IMR-90 (cell line): ENCODE data around the gene MAP7. TPM values are rescaled to one million over a fixed set of nuclear protein-coding genes. Genes with fewer than 3 reads are reported as not detected.

Experiments
- ATAC-seq: fragments of 200-7000 bp; cut with Tn5 transposase; 2 replicates; pipeline ENCODE4 v1.9.1; 2020; ENCODE audit warnings: low read depth, mild to moderate bottlenecking, moderate library complexity
- BruUV-seq: library from RNA; stranded (reverse); fragments of 400-500 nt; replicated peaks from 2 replicates; lab custom pipeline; 2021; lab: Mats Ljungman, UMichigan
- CTCF ChIA-PET: fragments of 300-600 bp; formaldehyde crosslinking; extraction: SDS; loops from one replicate; lab custom pipeline; 2021; ENCODE audit warnings: antibody characterized with exemption; lab: Yijun Ruan, JAX
- POLR2A ChIA-PET: fragments of 300-600 bp; sonication (Branson Sonifier 250); formaldehyde crosslinking; loops from one replicate; lab custom pipeline; 2022; ENCODE audit warnings: antibody characterized with exemption; ENCODE audit not compliant: unreplicated experiment; lab: Charles Lee
- DNase-seq: peaks from one replicate; pipeline ENCODE4 v3.0.0; 2013
- H2AFZ ChIP-seq: replicated peaks from 2 replicates; pipeline ENCODE3; 2013; ENCODE audit warnings: low read length, mild to moderate bottlenecking; ENCODE audit not compliant: poor library complexity
- H2AK5ac ChIP-seq: 2 replicates; pipeline ENCODE4 v1.6.1; 2013; ENCODE audit warnings: low read depth, low read length, inconsistent platforms
- H2AK9ac ChIP-seq: replicated peaks from 2 replicates; pipeline ENCODE3; 2013; ENCODE audit warnings: mild to moderate bottlenecking, low read depth, low read length, moderate library complexity; ENCODE audit not compliant: poor library complexity
- H2BK120ac ChIP-seq: 2 replicates; pipeline ENCODE4 v1.6.1; 2013; ENCODE audit warnings: low read depth, low read length, inconsistent platforms
- H2BK15ac ChIP-seq: 3 replicates; pipeline ENCODE4 v1.6.1; 2013; ENCODE audit warnings: low read depth, low read length, inconsistent platforms
- H2BK20ac ChIP-seq: 2 replicates; pipeline ENCODE4 v1.6.1; 2013; ENCODE audit warnings: low read depth, mild to moderate bottlenecking, inconsistent platforms, low read length, moderate library complexity
- H2BK5ac ChIP-seq: 2 replicates; pipeline ENCODE4 v1.6.1; 2013; ENCODE audit warnings: mild to moderate bottlenecking, low read depth, low read length, inconsistent platforms; ENCODE audit not compliant: poor library complexity, severe bottlenecking
- H3K14ac ChIP-seq: replicated peaks from 2 replicates; pipeline ENCODE4 v1.6.1; 2013; ENCODE audit warnings: low read depth, low read length, inconsistent platforms
- H3K18ac ChIP-seq: 2 replicates; pipeline ENCODE4 v1.6.1; 2013; ENCODE audit warnings: low read depth, low read length, control low read depth
- H3K23ac ChIP-seq: 2 replicates; pipeline ENCODE4 v1.6.1; 2013; ENCODE audit warnings: low read depth, low read length, inconsistent platforms
- H3K27ac ChIP-seq: 2 replicates; pipeline ENCODE4 v1.5.1; 2013; ENCODE audit warnings: mild to moderate bottlenecking, control low read depth, low read length; ENCODE audit not compliant: insufficient read depth
- H3K27me3 ChIP-seq: 2 replicates; pipeline ENCODE4 v1.6.1; 2013; ENCODE audit warnings: low read length; ENCODE audit not compliant: control insufficient read depth, insufficient read depth
- H3K36me3 ChIP-seq: 2 replicates; pipeline ENCODE4 v1.6.1; 2013; ENCODE audit warnings: low read length, mixed read lengths; ENCODE audit not compliant: control insufficient read depth, insufficient read depth
- H3K4ac ChIP-seq: 2 replicates; pipeline ENCODE4 v1.6.1; 2013; ENCODE audit warnings: low read depth, low read length, inconsistent platforms
- H3K4me1 ChIP-seq: 2 replicates; pipeline ENCODE4 v1.6.1; 2013; ENCODE audit warnings: low read length, mixed read lengths; ENCODE audit not compliant: control insufficient read depth, insufficient read depth
- H3K4me2 ChIP-seq: 2 replicates; pipeline ENCODE4 v1.6.1; 2013; ENCODE audit warnings: low read depth, mild to moderate bottlenecking, control low read depth, low read length, moderate library complexity
- H3K4me3 ChIP-seq: 2 replicates; pipeline ENCODE4 v1.5.1; 2013; ENCODE audit warnings: low read depth, mild to moderate bottlenecking, control low read depth, low read length, moderate library complexity; ENCODE audit not compliant: insufficient read depth
- H3K56ac ChIP-seq: 2 replicates; pipeline ENCODE4 v1.6.1; 2013; ENCODE audit warnings: low read length, inconsistent platforms; ENCODE audit not compliant: insufficient read depth; ENCODE audit errors: extremely low read depth
- H3K79me1 ChIP-seq, 2 experiments: 2 replicates each; pipeline ENCODE4 v1.6.1; 2013; ENCODE audit warnings: low read length in 2 of 2, inconsistent platforms in 1 of 2, low read depth in 1 of 2
- H3K9ac ChIP-seq: 2 replicates; pipeline ENCODE4 v1.6.1; 2013; ENCODE audit warnings: low read depth, low read length, control low read depth
- H3K9me1 ChIP-seq: 2 replicates; pipeline ENCODE4 v1.6.1; 2013; ENCODE audit warnings: low read length, inconsistent platforms; ENCODE audit not compliant: insufficient read depth
- H3K9me3 ChIP-seq: 2 replicates; pipeline ENCODE4 v1.6.1; 2013; ENCODE audit warnings: low read length; ENCODE audit not compliant: control insufficient read depth, insufficient read depth
- H4K20me1 ChIP-seq: 2 replicates; pipeline ENCODE4 v1.6.1; 2013; ENCODE audit warnings: low read length, inconsistent platforms; ENCODE audit not compliant: insufficient read depth
- H4K5ac ChIP-seq: 2 replicates; pipeline ENCODE4 v1.6.1; 2013; ENCODE audit warnings: mild to moderate bottlenecking, low read depth, low read length, control low read depth
- H4K8ac ChIP-seq, 2 experiments: 2 replicates each; pipeline ENCODE4 v1.6.1; 2013; ENCODE audit warnings: low read depth in 2 of 2, low read length in 2 of 2, control low read depth in 1 of 2, inconsistent platforms in 1 of 2
- H4K91ac ChIP-seq: 2 replicates; pipeline ENCODE4 v1.6.1; 2013; ENCODE audit warnings: low read depth, low read length, inconsistent platforms; ENCODE audit not compliant: insufficient read depth
- BHLHE40 ChIP-seq: fragments of 150-350 bp; IDR thresholded peaks from 2 replicates; pipeline ENCODE4 v1.6.1; 2016; ENCODE audit warnings: mild to moderate bottlenecking, low read depth, low read length
- CEBPB ChIP-seq: IDR thresholded peaks from 2 replicates; pipeline ENCODE4 v1.6.1; 2012; ENCODE audit warnings: low read depth, low read length, improper control_type of control experiment
- CHD1 ChIP-seq: IDR thresholded peaks from 2 replicates; pipeline ENCODE4 v1.6.1; 2012; ENCODE audit warnings: low read depth, low read length, improper control_type of control experiment
- FOS ChIP-seq: fragments of 150-350 bp; IDR thresholded peaks from 2 replicates; pipeline ENCODE4 v1.6.1; 2016; ENCODE audit warnings: low read depth, low read length
- MAFK ChIP-seq: IDR thresholded peaks from 2 replicates; pipeline ENCODE4 v1.6.1; 2012; ENCODE audit warnings: low read depth, low read length, improper control_type of control experiment
- MAZ ChIP-seq: IDR thresholded peaks from 2 replicates; pipeline ENCODE4 v1.6.1; 2012; ENCODE audit warnings: low read depth, mild to moderate bottlenecking, low read length, improper control_type of control experiment, moderate library complexity, borderline replicate concordance
- MXI1 ChIP-seq: IDR thresholded peaks from 2 replicates; pipeline ENCODE4 v1.6.1; 2012; ENCODE audit warnings: low read depth, mild to moderate bottlenecking, low read length, moderate library complexity, borderline replicate concordance
- NFE2L2 ChIP-seq: fragments of 150-350 bp; IDR thresholded peaks from 2 replicates; pipeline ENCODE4 v1.6.1; 2016; ENCODE audit warnings: low read depth, mild to moderate bottlenecking, low read length
- POLR2A ChIP-seq: IDR thresholded peaks from 2 replicates; pipeline ENCODE4 v1.6.1; 2012; ENCODE audit warnings: mild to moderate bottlenecking, low read depth, low read length
- RAD21 ChIP-seq: IDR thresholded peaks from 2 replicates; pipeline ENCODE4 v1.6.1; 2012; ENCODE audit warnings: low read length, improper control_type of control experiment
- RCOR1 ChIP-seq: IDR thresholded peaks from 2 replicates; pipeline ENCODE4 v1.6.1; 2012; ENCODE audit warnings: mild to moderate bottlenecking, low read length, improper control_type of control experiment; ENCODE audit not compliant: insufficient replicate concordance
- RFX5 ChIP-seq: IDR thresholded peaks from 2 replicates; pipeline ENCODE4 v1.8.0; 2012; ENCODE audit warnings: low read depth, mild to moderate bottlenecking, low read length, moderate library complexity
- SMC3 ChIP-seq: fragments of 150-350 bp; IDR thresholded peaks from 2 replicates; pipeline ENCODE4 v1.6.1; 2016; ENCODE audit warnings: low read depth, mild to moderate bottlenecking, antibody characterized with exemption, low read length, moderate library complexity
- WGBS, 2 experiments: methylation state at CpG; one replicate each; pipeline versions ENCODE4 v1.1.5 to v1.1.7; 2013; ENCODE audit warnings: missing lambda C conversion rate in 2 of 2; ENCODE audit not compliant: insufficient read length in 1 of 2; ENCODE audit errors: extremely low coverage in 2 of 2; 5-methylcytosine and 5-hydroxymethylcytosine counted together
- dilution Hi-C: fragments of 300-500 bp; cut with HindIII; formaldehyde crosslinking; loops from one replicate; pipeline ENCODE4 v1.14.3; 2018; ENCODE audit warnings: low sequenced_read_pairs; ENCODE audit not compliant: unreplicated experiment
- in situ Hi-C: fragments of 300-500 bp; cut with MboI; formaldehyde crosslinking; loops from 3 replicates; pipeline ENCODE4 v1.14.3; 2019; ENCODE audit warnings: low sequenced_read_pairs, inconsistent platforms, mixed read lengths
- intact Hi-C: fragments of 100-400 bp; cut with micrococcal nuclease; formaldehyde crosslinking; loops from 2 replicates; pipeline ENCODE4 v1.10.0; 2022
- polyA plus RNA-seq, 3 experiments: library from polyadenylated mRNA; depleted of rRNA; stranded (reverse); fragments of >200 nt; gene quantifications; 2 replicates each; pipeline ENCODE4 v1.2.3, GENCODE V29; 2012; ENCODE audit warnings: low replicate concordance in 1 of 3
- total RNA-seq: library from RNA; depleted of rRNA; stranded (reverse); fragments of >200 nt; gene quantifications from 2 replicates; pipeline ENCODE4 v1.2.3, GENCODE V29; 2012
- TF ChIP-seq, protein P1 (sequence below): fragments of 150-350 bp; IDR thresholded peaks from 2 replicates; pipeline ENCODE4 v1.6.1; 2016; ENCODE audit warnings: low read depth, mild to moderate bottlenecking, low read length, moderate library complexity, borderline replicate concordance
- TF ChIP-seq, protein P2 (sequence below): conservative IDR thresholded peaks from 2 replicates; pipeline ENCODE4 v1.5.1; 2012; ENCODE audit warnings: mild to moderate bottlenecking, low read depth, low read length, improper control_type of control experiment
- TF ChIP-seq, protein P3 (sequence below): fragments of 150-350 bp; IDR thresholded peaks from 2 replicates; pipeline ENCODE4 v1.6.1; 2017; ENCODE audit warnings: mild to moderate bottlenecking, antibody characterized with exemption, low read length, low read depth

Gene MAP7
- total and polyA plus RNA-seq, 2 of the 4 experiments (the other 2 are of a cell fraction) = 0.19 to 0.36 TPM

DNA sequence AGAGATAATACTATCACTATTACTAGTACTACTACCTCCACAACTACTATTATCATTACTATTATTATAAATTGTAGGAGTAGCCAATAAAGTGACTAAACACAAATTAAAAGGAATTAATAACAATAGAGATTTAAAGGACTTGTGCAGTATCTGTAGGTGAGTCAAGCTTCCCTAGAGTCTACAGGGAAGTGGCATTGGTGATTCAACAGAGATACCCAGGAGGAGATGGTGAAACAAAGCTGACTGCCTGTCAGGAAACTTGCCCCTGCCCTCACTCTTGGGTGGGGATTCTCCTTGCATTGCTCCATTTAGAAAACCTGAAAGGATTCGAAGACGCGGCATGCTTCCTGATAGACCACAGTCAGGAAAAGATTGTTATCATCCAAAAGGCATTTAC is 237.2 kb downstream of the MAP7 start:
- in situ Hi-C loops = no loop called here

More for the DNA sequence above, 237.2 kb downstream of the MAP7 start:
- Histone ChIP-seq H3K14ac (no peak overlapping the region), H2BK15ac (no peak overlapping the region), H3K4me2 (no peak overlapping the region), H3K9me1 (no peaks in the 10 kb centered on the region), H2AK9ac (no peak overlapping the region), H3K4me1 (no peaks in the 10 kb centered on the region), H3K27me3 (peaks cover 6% of the 10 kb centered on the region), H4K8ac (no peak overlapping the region), H3K23ac (no peak overlapping the region), H2AFZ (no peak overlapping the region), H3K9me3 (no peaks in the 10 kb centered on the region), H3K79me1 (no peaks in the 10 kb centered on the region), H4K5ac (no peak overlapping the region), H3K36me3 (no peaks in the 10 kb centered on the region), H2BK120ac (no peak overlapping the region), H3K9ac (no peak overlapping the region), H2BK5ac (no peak overlapping the region), H3K27ac (no peak overlapping the region), H4K20me1 (no peaks in the 10 kb centered on the region), H3K56ac (no peak overlapping the region), H2AK5ac (no peak overlapping the region), H4K91ac (no peak overlapping the region), H3K4ac (no peak overlapping the region), H3K18ac (no peak overlapping the region), H2BK20ac (no peak overlapping the region), H3K4me3 (no peak overlapping the region)
- no peak for TF ChIP-seq RAD21
- no peak for TF ChIP-seq RFX5
- TF ChIP-seq MAZ = no peak
- TF ChIP-seq, protein P1, sequence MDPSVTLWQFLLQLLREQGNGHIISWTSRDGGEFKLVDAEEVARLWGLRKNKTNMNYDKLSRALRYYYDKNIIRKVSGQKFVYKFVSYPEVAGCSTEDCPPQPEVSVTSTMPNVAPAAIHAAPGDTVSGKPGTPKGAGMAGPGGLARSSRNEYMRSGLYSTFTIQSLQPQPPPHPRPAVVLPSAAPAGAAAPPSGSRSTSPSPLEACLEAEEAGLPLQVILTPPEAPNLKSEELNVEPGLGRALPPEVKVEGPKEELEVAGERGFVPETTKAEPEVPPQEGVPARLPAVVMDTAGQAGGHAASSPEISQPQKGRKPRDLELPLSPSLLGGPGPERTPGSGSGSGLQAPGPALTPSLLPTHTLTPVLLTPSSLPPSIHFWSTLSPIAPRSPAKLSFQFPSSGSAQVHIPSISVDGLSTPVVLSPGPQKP = no peak
- TF ChIP-seq POLR2A = no peak
- TF ChIP-seq CEBPB = no peak
- no peak for TF ChIP-seq RCOR1
- no peak for TF ChIP-seq MXI1
- TF ChIP-seq, protein P2, sequence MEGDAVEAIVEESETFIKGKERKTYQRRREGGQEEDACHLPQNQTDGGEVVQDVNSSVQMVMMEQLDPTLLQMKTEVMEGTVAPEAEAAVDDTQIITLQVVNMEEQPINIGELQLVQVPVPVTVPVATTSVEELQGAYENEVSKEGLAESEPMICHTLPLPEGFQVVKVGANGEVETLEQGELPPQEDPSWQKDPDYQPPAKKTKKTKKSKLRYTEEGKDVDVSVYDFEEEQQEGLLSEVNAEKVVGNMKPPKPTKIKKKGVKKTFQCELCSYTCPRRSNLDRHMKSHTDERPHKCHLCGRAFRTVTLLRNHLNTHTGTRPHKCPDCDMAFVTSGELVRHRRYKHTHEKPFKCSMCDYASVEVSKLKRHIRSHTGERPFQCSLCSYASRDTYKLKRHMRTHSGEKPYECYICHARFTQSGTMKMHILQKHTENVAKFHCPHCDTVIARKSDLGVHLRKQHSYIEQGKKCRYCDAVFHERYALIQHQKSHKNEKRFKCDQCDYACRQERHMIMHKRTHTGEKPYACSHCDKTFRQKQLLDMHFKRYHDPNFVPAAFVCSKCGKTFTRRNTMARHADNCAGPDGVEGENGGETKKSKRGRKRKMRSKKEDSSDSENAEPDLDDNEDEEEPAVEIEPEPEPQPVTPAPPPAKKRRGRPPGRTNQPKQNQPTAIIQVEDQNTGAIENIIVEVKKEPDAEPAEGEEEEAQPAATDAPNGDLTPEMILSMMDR = no peak
- TF ChIP-seq MAFK = no peak
- TF ChIP-seq, protein P3, sequence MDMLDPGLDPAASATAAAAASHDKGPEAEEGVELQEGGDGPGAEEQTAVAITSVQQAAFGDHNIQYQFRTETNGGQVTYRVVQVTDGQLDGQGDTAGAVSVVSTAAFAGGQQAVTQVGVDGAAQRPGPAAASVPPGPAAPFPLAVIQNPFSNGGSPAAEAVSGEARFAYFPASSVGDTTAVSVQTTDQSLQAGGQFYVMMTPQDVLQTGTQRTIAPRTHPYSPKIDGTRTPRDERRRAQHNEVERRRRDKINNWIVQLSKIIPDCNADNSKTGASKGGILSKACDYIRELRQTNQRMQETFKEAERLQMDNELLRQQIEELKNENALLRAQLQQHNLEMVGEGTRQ = no peak
- no peak for TF ChIP-seq SMC3
- TF ChIP-seq NFE2L2 = no peak
- TF ChIP-seq FOS = no peak
- no peak for TF ChIP-seq CHD1
- TF ChIP-seq BHLHE40 = no peak
- DNase-seq (no peak), ATAC-seq (no peak)
- CTCF ChIA-PET = no interaction called here
- no TSS peak for BruUV-seq
- WGBS, 2 experiments = no CpG with 5 or more reads among the region's 3 CpGs
- intact Hi-C loops = no loop called here
- POLR2A ChIA-PET = no interaction called here
- dilution Hi-C loops = no loop called here
